SK-N-MC (cell line): Measurements from ENCODE around the gene SMIM33.

Source experiments
- DNase-seq: peaks from one replicate; pipeline ENCODE4 v3.0.0-alpha.2; 2011; ENCODE audit warnings: low read depth, low spot score
- H3K27ac ChIP-seq: fragments of 200-600 bp; sonication (generic); 2 replicates; pipeline ENCODE4 v1.5.1; 2016; ENCODE audit warnings: mixed run types
- H3K36me3 ChIP-seq: fragments of 200-600 bp; sonication (generic); 2 replicates; pipeline ENCODE4 v1.6.1; 2017; ENCODE audit warnings: antibody characterized with exemption, low read length, mixed read lengths; ENCODE audit not compliant: insufficient read depth
- H3K4me3 ChIP-seq: fragments of 200-600 bp; sonication (generic); 2 replicates; pipeline ENCODE4 v1.5.1; 2016
- H3K9ac ChIP-seq: fragments of 200-600 bp; sonication (generic); 2 replicates; pipeline ENCODE4 v1.8.0; 2017; ENCODE audit warnings: mixed run types, mixed read lengths; ENCODE audit not compliant: insufficient read length
- H3K9me3 ChIP-seq: fragments of 200-600 bp; sonication (generic); 2 replicates; pipeline ENCODE4 v1.6.1; 2017; ENCODE audit warnings: low read depth, mild to moderate bottlenecking, antibody characterized with exemption, low read length, moderate library complexity, mixed read lengths
- EZH2 ChIP-seq: fragments of 200-600 bp; sonication (generic); IDR thresholded peaks from one replicate; pipeline ENCODE4 v1.6.1; 2017; ENCODE audit warnings: antibody characterized with exemption
- FOXP2 ChIP-seq: optimal IDR thresholded peaks from 2 replicates; pipeline ENCODE3; 2011; ENCODE audit warnings: mild to moderate bottlenecking, moderate library complexity; ENCODE audit not compliant: insufficient read depth; ENCODE audit errors: extremely low read length, control extremely low read depth
- POLR2AphosphoS5 ChIP-seq: IDR thresholded peaks from 2 replicates; pipeline ENCODE4 v1.6.1; 2012; ENCODE audit warnings: mild to moderate bottlenecking, low read depth, low read length, borderline replicate concordance

SMIM33 gene

GRCh38 chr5:139461176-139461575, 9.6 kb upstream of the SMIM33 start:
- Histone ChIP-seq H3K9ac (no peak overlapping the region), H3K4me3 (no peak overlapping the region), H3K27ac (no peak overlapping the region), H3K36me3 (no peaks in the 10 kb centered on the region), H3K9me3 (no peaks in the 10 kb centered on the region)
- TF ChIP-seq POLR2AphosphoS5 = no peak
- TF ChIP-seq FOXP2 = no peak
- TF ChIP-seq EZH2 = no peak
- no peak for DNase-seq

- no peak for DNase-seq
- Histone ChIP-seq H3K9me3 (no peaks in the 10 kb centered on the region), H3K4me3 (no peak overlapping the region), H3K27ac (no peak overlapping the region), H3K36me3 (no peaks in the 10 kb centered on the region), H3K9ac (no peak overlapping the region)
- no peak for TF ChIP-seq FOXP2
- no peak for TF ChIP-seq EZH2
- TF ChIP-seq POLR2AphosphoS5 = no peak
Observed at GRCh38 chr5:139461698-139462097, 9.1 kb upstream of the SMIM33 start.

GRCh38 chr5:139462586-139463276, 8.1 kb upstream of the SMIM33 start, which contains the start of gene ECSCR:
Gene ECSCR (minus strand): TSS chr5:139462743. CDS start chr5:139462670, 73 bp downstream.
- Histone ChIP-seq H3K9me3 (no peaks in the 10 kb centered on the region), H3K9ac (no peak within 1 kb of the TSS), H3K36me3 (no peaks in the 10 kb centered on the region), H3K27ac (no peak within 1 kb of the TSS), H3K4me3 (no peak within 1 kb of the TSS)
- TF ChIP-seq EZH2 (no peak), FOXP2 (no peak), POLR2AphosphoS5 (no peak)
- DNase-seq = no peak

GRCh38 chr5:139468421-139468931, 2.3 kb upstream of the SMIM33 start:
- no peak for DNase-seq
- no peak overlapping the region for H3K27ac ChIP-seq

GRCh38 chr5:139472386-139473030, 1.7 kb downstream of the SMIM33 start:
- H3K9ac ChIP-seq = no peak overlapping the region
- no peak overlapping the region for H3K4me3 ChIP-seq
- peaks cover 5% of the 10 kb centered on the region; the same call in 1 of the 2 replicates for H3K36me3 ChIP-seq
- TF ChIP-seq FOXP2 = no peak
- TF ChIP-seq EZH2 = no peak
- TF ChIP-seq POLR2AphosphoS5 = no peak
- no peaks in the 10 kb centered on the region for H3K9me3 ChIP-seq
- no peak for DNase-seq
- H3K27ac ChIP-seq = no peak overlapping the region

More at GRCh38 chr5:139468421-139468931, 2.3 kb upstream of the SMIM33 start:
- Histone ChIP-seq H3K4me3 (no peak overlapping the region), H3K9me3 (no peaks in the 10 kb centered on the region), H3K9ac (no peak overlapping the region), H3K36me3 (no peaks in the 10 kb centered on the region)
- TF ChIP-seq FOXP2 (no peak), EZH2 (no peak), POLR2AphosphoS5 (no peak)

GRCh38 chr5:139473105-139473504, 2.3 kb downstream of the SMIM33 start:
- Histone ChIP-seq H3K27ac (no peak overlapping the region), H3K4me3 (no peak overlapping the region), H3K36me3 (peaks cover 9% of the 10 kb centered on the region; the same call in 1 of the 2 replicates), H3K9me3 (no peaks in the 10 kb centered on the region), H3K9ac (peak overlapping the region; percentile 26)
- no peak for DNase-seq
- TF ChIP-seq EZH2 (no peak), POLR2AphosphoS5 (no peak), FOXP2 (no peak)

GRCh38 chr5:139473565-139473964, 2.8 kb downstream of the SMIM33 start:
- no peak for DNase-seq

More at GRCh38 chr5:139473565-139473964, 2.8 kb downstream of the SMIM33 start:
- peaks cover 9% of the 10 kb centered on the region; the same call in 1 of the 2 replicates for H3K36me3 ChIP-seq
- H3K9ac ChIP-seq = peak overlapping the region; percentile 26
- TF ChIP-seq FOXP2 = no peak
- TF ChIP-seq EZH2 = no peak
- TF ChIP-seq POLR2AphosphoS5 = no peak
- no peak overlapping the region for H3K27ac ChIP-seq
- H3K4me3 ChIP-seq = no peak overlapping the region
- H3K9me3 ChIP-seq = no peaks in the 10 kb centered on the region
